SKM-1 treated with dmso at 0.1 percent for 144 hours (cell line): ENCODE data around the gene AFP.

Source experiments
- DNase-seq: peaks from one replicate; lab custom pipeline; 2025; ENCODE audit not compliant: unreplicated experiment; lab: John Stamatoyannopoulos, UW

AFP gene

DNA sequence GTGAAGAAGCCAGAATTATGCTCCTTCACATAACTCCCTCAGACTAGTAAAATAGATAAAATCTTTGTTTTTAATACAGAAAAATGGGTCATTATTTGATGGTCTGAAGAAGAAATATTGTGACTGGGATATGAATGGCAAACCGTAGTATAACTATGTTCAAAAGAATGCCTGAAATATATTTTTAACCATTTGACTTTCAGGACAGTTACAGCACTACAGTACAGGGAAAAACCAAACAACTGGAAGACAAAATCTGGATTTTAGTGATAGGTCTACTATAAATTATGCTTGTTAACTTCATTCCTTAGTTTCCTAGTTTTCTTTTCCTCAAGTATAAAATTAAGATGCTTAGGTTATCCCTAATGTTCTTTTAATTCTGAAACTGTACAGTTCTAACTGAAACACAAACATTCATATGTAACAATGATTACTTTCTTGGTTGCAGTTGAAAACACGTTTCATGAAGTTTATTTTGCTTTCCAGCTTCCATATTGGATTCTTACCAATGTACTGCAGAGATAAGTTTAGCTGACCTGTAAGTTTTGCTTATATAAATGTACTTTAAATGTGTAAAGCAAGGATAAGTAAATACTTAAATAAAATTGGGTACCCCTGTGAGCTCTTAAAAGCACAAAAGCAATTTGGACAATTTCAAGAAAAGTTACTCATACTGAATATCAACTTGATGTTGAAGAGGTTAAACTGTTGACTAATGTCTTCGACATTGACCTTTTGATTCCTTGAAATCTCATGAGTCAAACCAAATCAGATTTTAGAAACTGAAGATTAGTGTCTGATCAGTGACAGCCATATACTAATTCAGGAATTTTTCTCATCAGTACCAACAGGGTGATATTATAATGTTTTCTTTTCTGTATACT lies 895 bp downstream of the AFP start:
- no peak for DNase-seq

DNA sequence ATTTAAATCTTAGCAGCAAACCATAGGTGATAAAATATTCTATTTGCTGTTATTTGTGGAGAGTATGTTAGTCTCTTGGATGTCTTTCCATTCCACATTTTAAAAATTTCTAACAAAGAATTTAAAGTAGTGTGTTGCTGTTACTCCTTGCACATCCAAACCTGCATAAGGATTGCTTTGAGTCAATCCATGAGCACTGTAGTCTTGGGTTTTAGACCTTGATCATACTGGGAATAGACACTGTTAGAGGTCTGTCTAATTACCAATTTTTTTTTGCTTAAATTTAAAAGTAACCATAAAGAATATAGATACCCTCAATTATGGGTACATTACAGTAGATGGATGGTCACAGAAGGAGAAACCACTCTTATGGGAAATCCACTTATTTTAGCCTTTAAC lies 1.5 kb downstream of the AFP start:
- DNase-seq: no peak

DNA sequence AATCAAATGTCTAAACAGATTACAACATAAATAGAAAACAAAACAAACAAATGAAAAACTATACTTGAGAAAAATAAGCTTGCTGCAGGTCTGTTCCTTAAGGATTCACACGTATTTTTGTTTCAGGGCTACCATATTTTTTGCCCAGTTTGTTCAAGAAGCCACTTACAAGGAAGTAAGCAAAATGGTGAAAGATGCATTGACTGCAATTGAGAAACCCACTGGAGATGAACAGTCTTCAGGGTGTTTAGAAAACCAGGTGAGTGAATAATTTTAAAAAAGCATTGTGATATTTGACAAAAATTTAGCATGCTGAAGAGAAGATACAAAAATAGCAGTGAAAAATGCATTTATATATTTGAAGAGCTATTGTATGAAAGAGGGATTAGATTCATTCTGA lies 2.0 kb downstream of the AFP start:
- DNase-seq: no peak

DNA sequence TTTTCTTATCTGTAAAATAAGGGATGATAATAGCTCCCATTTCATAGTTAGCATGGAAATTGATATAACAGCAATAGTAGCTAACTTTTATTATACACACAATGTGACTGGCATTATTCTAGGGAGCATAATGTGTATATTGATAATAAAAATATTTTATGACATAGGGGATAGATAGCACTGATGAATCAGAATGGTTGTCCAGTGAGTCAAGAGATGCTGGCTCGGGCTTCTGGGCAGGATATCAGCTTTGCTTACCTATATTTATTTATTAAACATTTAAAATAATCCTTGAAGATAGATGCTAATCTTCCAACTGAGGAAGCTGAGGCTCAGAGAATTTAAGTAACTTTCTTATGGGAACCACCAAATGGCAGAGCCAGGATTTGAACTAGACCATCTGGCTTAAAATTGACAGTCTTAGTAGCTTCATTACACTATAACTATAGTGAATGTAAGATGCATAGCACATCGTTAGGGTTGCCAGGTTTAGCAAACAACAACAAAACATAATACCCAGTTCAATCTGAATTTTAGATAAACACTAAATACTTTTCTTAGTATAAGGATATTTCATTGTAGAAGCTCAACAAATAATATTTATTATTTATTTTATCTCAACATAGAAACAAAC lies 2.7 kb downstream of the AFP start:
- no peak for DNase-seq

DNA sequence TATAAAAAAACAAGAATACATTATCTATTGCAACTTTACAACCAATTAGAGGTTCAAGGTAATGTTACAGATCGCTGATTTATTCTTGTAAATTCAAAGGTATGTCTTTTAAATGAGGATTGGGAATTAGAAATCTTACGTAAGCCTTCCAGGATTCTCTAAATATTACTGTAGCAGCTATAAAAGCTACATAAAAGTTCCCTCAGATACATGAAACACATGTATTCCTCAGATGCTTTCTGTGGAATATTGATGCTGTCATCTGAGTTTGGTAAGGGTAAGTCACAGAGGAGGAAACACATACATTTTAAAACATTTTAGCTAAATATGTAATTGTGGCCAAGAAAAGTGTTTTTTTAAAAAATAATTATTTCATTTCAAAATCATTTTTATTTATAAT lies 3.4 kb downstream of the AFP start:
- DNase-seq: no peak

DNA sequence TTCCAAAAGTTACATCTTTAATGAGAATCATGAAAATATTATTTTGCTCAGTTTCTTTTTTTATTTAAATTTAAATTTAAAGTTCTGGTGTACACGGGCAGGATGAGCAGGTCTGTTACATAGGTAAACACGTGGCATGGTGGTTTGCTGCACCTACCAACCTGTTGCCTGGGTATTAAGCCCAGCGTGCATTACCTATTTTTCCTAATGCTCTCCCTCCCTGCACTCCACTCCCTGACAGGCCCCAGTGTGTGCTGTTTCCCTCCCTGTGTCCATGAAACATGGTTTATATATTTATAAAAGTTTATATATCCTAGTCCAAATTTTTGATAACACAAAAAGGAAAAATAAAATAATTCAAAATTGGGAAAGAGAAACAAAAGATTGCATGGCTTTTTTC lies 4.0 kb downstream of the AFP start:
- DNase-seq: no peak

DNA sequence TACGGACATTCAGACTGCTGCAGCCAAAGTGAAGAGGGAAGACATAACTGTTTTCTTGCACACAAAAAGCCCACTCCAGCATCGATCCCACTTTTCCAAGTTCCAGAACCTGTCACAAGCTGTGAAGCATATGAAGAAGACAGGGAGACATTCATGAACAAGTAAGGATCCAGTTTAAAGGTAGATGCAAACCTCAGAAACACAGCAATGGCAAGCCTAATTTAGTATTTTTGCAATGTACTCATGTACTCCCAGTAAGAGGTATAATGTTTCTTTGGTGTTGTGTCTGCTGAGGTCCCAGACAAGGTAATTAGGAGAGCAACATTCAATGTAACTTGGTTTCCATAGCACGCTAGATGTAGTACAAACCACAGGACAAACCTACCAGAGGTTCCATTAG lies 4.6 kb downstream of the AFP start:
- no peak for DNase-seq

DNA sequence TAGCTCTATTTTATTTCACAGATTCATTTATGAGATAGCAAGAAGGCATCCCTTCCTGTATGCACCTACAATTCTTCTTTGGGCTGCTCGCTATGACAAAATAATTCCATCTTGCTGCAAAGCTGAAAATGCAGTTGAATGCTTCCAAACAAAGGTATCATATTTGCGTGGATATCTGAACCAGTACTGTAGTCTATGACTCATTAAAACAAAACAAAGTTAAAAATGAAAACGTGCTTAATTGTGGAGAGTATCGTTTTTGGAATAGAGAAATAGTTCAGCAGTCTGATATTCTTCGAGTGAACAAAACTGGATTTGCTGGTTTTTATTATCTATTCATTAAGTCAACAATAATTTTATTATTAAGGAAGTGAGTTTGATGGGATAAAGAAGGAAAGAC lies 6.3 kb downstream of the AFP start:
- DNase-seq: no peak

DNA sequence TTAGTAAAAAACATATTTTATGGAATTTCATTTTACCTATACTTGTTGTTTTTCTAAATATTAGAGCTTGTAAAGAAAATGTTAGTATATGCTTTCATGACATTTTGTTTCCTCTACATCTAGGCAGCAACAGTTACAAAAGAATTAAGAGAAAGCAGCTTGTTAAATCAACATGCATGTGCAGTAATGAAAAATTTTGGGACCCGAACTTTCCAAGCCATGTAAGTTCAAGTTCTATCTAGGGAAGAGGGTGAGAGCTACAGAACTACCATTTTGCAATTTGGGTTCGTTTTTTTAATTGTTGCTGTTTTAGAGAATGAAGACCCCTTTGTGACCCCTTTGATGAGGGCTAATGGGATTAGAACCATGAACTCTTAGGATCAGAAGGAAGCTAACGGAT lies 7.2 kb downstream of the AFP start:
- DNase-seq: no peak

DNA sequence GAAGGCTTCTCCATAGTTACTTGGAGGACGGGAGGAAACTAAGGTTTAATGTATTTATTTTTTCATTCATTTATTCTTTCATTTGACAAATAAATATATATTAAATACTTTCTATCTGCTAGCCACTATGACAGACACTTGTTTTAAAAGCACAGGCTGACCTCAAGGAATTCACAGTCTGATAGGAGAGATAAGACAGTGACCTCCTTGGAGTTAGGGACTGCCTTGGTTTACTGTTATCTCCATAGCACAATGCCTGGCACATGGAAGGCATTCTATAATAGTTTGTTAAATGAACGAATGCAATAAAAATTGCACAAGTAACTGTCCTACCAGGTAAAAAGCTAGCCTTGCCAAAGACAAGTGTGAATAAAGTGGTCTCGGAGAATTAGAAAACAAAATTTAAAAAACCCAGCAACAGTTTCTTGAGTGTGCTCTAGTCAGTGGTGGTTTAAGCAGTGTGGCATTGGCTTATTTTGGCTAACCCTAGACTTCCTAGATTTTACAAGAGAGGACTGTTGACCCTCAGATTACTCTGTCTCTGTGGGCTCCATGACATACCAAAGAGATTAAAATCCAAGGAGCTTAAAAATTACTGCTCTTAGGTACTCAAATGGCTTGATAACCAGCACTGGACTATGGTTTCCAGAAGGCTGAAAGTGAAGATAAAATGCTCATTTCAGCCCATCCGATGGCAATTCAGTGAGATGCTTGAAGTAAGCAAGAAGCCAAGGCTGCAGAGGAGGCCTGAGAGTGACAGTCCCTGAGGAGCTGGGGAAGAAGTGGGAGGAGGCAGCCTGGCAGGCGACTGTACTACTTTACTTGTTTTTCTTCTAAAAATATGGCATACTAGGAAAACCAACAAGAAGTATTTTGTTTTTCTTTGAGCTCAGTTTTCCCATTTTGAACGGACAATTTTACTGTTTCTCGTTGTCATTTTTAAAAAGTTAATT lies 9.6 kb downstream of the AFP start:
- no peak for DNase-seq

DNA sequence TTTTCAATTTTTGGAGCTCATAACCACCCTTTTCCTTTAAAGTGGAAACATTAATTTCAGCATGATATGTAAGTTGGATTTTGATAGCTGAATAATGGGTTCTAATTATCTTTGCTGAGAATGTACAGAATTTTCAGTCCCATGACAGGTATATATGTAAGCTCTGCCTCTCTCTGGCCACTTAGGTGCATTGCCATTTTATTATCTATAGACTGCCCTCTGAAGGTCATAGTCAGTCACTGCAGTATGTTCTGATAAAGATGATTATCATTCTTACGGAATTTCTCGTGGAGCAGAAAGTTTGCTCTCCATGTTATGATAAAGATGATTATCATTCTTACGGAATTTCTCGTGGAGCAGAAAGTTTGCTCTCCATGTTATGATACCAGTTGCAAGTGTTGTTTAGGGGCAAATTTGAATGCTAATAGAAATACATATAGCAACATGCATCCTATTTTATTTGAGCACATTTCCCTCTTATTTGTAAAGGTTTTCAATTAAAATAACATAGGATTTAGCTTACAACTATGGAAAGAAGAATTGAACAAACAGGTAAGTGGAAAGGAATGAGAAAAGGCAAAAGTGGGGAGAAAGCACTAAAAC lies 10.4 kb downstream of the AFP start:
- peak; percentile 71 for DNase-seq

DNA sequence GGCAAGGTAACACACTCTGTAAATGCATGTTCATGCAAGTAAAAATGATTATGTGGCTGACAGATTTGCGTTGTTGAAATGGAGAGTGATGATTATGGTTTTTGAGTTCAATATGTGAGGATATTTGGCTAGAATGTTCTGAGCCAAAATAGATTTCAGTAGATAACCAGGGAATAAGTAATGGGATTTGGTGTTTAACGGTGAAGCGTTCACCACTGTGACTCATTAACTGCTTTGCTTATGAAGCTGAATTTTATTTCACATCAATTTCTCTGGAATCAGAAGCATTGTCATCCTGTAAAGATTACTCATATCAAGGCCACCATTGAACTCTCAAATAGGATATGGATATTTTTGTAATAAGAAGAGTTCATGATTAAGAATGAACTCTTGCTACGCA lies 11.7 kb downstream of the AFP start:
- no peak for DNase-seq

DNA sequence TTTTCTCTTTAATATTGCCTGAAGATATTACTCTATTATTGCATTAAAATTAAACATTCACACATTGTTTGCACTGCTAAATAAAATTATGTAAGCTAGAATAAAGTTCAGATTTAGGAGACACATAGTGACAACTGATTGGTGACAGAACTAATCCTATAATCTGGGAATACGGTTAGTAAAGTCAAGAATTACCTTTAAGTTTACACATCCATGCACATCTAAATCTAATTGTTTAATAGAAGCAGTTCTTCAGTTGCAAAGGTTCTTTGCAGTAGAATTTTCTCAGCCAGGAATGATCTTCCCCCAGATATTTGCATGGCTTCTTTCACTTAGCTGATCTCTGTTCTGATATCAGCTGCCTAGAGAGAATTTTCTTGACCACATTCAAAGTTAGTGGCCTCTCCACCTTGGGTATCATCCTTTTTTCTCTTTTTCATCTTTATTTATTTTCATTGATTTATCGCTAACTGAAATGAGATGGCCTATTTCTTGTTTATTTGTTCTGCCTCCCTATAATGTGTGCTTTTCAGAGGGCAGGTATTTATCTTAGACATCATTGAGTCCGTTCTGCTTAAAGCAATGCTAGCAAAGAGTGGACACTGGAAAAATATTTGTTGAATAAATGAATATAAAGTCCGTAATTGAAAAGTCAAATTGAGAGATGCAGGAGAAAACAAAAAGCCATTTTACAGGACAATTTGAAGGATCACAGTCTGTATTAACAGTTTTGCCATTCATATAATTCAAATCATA lies 12.6 kb downstream of the AFP start:
- DNase-seq: no peak

DNA sequence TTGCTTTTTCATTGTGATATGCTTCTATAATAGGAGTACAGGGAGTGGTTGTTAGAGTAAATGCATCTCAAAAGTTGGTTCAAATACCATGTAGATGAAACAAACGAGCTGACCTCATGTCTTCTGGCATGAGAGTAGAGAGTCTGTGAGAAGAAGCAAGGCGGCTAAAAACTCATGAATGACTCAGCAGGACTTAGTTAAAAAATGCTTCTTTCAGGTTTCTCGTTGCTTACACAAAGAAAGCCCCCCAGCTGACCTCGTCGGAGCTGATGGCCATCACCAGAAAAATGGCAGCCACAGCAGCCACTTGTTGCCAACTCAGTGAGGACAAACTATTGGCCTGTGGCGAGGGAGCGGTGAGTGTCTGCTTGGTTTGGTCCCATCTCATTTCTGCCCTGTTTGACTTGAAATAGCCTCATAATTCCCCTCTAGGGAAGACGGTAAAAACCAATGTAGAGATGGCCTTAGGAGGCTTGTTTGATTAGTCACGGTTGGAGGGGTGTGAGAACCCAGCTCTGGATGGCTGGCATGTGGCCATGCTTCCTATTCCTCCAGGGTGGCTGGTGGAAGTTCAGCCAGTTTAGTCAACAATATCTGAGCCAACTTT lies 14.5 kb downstream of the AFP start:
- DNase-seq: no peak

DNA sequence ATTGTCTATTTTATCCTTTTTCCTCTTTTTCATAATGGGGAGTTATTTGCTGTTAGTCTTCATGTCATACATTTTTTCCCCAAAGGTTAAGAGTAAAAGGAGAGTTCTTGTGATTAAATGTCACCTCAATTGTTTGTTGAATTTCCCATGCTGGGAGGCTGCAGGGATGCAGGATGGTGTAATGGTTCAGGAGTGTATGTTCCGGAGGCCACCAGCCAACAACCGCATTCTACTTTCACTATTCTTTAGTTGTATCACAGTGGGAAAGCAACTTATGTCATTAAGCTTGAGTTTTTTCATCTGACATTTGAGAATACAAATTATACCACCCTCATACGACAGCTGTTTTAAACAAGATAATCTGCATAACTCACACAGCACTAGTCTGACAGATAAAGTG lies 15.4 kb downstream of the AFP start:
- DNase-seq: no peak

DNA sequence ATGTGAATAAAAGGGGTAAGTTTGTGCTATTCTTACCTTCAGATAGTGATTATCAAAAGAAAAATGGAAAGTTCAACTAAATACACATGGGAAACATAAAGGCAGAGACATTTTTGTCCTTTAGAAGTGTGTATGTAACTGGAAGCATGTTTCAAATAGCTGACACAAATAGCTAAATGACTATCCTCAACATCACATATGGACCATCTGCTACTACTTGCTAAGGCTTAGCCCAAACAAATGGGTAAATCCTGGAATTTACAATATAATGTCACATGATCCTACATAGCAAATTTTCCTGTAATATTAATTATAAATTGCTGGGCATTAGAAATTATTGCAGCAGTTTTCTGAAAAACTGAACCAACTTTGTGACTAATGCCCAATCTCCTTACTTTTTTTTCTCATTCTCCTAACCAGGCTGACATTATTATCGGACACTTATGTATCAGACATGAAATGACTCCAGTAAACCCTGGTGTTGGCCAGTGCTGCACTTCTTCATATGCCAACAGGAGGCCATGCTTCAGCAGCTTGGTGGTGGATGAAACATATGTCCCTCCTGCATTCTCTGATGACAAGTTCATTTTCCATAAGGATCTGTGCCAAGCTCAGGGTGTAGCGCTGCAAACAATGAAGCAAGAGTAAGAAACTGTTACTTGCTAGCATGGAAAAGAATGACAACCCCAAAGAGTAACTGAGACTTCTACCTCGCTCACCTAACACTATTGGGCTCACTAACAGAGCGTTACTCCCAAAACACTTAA lies 16.1 kb downstream of the AFP start:
- no peak for DNase-seq

DNA sequence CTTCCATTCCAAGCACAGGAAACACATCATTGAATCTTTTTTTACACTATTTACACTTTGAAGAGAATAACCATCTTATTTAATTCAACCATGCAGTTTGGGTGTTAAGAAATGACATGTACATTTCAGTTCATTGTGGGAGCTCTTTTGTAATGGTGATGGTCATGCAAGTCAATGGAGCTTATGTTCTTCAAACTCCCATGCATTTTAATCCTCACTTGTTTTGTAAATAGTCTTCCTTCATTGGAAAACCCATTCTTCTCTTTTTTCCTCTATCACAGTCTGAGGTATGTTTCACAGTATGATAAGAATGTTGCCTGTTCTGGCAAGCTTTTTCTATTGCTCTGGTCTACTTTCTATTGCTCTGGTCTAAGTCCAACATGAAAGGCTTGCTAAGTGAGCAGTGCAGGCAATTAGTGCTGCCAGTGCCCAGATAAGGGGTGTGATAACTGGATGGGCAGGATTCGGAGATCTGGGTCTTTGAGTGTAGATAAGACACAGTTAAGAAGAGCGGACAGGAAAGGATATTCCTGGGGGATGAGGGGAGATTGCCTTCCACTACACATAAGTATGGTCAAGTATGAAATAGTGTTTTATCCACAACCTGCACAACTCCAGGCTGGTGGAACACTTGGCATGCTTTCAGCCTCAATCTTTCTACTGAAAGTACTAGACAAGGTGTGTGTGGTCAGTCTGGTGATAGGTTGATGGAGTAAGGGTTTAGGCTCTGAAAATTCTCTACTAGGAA lies 17.1 kb downstream of the AFP start:
- DNase-seq: no peak

DNA sequence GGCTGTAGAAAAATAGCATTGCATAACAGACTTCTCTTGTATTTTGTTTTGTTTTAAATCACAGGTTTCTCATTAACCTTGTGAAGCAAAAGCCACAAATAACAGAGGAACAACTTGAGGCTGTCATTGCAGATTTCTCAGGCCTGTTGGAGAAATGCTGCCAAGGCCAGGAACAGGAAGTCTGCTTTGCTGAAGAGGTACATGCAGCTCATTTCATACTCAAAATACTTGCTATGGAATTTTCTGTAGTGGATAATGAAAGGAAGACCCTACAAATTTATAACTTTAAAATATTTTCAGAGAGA lies 17.6 kb downstream of the AFP start:
- DNase-seq: no peak

DNA sequence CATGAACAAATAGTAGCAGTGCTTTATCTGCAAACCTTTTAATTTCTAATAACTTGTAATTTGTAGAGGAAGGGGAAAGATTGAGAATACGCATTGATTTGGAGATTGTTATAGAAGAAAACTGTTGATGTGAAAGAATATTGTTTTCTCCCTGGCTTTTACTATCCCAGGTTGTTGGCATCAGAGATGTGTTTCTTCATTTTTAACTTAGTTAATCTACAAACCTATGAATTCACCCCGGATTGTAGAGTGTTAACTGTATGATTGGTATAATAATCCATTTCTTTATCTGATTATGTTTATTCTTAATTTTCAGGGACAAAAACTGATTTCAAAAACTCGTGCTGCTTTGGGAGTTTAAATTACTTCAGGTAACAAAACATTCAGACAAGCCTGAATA lies 18.9 kb downstream of the AFP start:
- DNase-seq: no peak
